TTC549 (cell line): ENCODE measurements around the gene SLC45A2.

Experiments used
- FAIRE-seq: peaks from 2 replicates; lab custom pipeline; 2012; peaks lifted over from hg19 to GRCh38; lab: Jason Lieb, UNC

Gene SLC45A2

DNA sequence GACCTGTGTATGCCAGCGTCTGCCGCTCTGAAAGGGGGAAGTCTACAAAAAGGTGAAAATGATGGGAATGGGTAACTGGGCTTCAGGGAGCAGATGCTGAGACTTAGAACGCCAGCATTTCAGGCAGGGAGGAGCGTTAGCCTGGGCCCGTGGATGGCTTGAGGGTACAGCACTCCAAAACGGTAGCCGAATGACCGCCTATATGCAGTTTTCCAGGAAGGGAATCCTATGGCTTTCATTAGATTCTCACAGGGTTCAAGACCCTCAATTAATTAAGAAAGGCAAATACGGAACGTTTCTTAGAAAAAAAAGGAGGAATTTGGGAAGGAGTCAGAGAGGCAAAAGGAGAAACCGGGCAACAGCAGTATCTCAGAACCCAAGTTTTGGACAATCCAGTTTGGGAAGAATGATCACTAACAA, 22.7 kb upstream of the SLC45A2 start:
- no peak for FAIRE-seq

DNA sequence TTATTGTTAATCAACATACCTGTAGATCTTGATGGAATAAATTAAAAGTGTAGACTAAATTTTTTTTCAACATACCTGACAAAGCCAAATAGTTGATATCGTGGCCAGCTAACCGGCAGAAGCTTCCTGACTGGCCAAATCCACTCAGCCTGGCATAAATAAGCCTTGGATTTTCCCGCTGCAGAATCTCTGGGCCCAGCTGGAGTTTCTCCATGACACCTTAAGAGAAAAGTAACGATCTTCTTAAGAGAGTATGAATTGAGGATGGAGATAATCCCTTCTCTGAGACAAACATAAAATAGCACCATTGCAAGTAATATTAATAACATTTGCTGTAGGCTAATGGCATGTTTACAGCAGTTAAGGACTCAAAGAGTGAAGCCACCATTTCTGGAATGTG, 21.2 kb upstream of the SLC45A2 start:
- no peak for FAIRE-seq

DNA sequence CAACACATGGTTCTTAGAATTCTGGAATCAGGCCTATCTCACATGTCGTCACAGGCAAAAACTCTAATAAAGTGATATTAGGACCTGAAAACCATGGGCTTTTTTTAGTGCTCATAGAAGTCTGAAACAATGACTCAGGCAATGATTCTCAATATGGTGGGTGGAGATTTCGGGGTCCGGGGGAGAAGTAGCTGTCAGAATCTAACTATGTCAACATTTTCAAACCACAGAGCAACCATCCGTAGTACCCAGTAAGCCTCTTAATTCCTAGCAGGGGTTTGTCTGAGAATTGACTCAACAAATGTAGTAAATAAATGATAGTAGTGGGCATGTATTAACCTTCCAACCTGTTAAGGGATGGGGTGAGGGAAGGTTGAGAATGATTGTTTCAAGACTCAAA, 20.7 kb upstream of the SLC45A2 start:
- no peak for FAIRE-seq

DNA sequence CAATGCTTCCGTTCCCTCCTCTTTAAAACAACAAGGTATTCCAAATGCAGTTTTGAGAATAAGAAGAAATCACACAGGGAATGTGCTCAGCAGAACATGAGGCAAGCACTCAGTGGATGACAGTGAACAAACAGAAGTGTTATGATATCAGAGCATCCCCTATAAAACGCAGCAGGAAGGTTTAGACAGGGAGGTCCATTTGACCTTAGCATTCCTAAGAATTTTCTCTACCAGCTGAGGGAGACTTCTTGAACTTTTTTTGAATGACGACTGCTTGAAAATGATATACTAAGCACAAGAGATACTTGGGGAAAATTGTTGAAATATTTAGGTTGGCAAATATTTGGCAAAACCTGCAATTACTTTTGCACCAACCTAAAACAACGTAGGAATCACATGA, 19.4 kb upstream of the SLC45A2 start:
- no peak for FAIRE-seq

DNA sequence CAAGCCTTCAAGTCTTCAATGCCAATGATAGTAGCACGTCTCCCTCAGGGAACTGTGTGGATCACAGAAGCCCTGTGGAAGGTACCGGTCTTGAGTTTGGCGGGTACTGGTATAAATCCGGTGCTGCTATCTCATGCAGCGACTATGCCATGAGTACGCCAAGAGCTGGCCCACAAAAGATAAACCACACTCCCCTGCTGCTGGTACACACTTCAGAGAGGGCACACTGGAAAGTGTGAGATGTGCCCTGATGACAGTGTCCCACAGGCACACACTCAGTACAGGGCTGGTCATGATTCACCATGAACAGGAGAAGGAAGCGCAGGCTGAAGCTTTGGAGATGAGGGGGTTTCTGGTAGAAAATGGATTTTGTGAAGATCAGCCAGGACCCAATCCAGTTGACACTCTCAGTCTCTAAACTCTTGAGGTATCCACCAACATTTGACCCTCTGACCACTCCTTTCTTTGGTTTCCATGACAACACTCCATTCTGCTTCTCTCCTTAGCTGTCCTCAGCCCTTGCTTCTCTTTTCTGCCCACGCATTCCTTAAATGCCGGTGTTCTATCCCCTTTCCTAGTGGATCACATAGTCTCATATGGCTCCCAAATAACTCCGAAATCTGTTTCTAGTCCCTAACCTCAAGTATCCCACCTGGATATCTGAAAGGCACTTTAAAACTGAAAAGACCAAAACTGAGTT, 18.3 kb upstream of the SLC45A2 start:
- no peak for FAIRE-seq

DNA sequence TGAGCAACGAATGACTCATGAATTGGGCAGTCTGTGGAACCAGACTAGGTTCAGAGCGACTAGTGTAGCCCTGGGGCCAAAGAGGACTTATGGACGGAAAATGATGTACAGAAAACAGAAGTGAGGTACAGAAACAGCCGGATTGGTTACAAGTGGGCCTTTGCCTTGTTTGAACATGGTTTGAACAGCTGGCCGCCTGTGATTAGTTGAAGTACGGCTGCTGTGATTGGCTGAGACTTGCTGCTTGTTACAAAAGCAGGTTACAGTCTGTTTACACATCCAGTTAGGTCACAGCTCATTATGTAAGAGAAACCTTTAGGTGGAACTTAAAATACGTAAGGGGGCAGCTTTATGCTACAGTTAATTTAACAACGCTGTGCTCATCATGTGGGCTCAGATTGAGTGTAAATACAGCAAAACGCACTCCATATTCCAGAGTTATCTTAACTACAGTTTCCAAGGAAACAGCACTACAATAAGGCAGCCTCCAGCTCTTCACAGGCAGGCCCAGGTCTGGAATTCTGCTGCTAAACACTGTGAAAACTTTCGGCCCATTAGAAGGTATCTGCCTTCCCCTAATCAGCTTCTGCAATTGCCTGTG, 16.8 kb upstream of the SLC45A2 start:
- no peak for FAIRE-seq

DNA sequence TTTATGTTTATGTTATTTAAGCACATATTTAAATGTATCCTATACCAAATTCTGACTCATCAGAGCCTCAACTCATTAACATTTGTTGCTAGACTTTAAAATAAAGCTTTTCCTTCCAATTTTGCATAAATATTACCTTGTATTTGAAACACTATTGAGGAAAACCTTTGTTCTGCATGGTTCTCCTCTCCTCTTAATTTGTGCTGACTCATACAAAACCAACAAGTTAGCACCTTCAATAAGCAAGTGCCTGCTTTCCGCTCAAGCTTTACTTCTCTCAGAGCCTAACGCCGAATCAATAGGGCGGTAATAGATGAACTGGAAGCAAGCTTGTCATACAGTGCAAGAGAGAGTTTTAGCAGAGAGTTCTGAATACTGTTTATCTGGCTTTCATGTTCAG, 15.5 kb upstream of the SLC45A2 start:
- FAIRE-seq: no peak

DNA sequence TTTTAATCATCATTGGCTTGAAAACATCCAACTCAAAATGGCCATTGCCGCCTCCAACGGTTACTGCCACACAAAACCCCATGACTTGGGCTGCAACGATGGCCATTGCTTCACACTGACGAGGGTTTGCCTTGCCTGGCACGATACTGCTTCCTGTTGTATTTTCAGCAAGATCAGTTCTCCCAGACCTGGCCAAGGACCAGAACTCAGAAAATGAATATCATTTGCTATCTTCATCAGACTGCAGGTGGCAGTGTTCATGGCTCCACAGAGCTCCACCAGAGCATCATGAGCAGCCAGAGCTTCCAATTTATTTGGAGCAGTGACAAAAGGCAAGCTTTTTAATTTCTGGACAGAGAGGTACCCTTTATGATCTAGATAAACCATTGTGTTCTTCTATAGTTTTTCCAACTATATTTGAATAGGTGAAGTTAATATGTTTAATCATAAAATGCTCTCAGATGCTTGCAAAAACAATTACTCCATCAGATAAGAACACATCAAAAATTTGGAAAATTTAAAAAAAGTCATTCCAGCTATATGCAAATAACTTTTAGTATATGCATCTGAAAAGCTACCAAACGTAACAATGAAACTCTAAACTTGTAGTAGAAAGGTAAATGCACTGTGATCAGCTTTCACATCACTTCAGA, 13.0 kb upstream of the SLC45A2 start:
- FAIRE-seq: no peak

DNA sequence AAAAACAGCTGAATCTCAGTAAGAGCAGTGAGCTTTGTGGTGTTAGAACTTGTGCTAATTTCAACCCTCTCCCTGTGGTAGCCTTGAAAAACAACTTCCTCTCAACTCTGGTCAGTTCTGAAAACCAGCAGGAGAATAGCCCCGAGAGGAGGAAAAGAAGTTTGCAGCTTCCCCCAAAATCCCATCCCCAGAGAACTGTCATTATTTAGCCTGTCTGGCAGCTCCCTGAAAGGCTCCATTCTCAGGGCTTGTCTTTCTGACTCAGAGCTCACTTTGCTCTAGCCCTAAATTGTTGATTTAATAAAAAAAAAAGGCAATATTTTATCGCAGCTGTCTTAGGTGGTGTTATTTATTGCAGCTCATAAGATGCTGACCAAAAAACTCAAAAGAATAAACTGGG, 11.4 kb upstream of the SLC45A2 start:
- no peak for FAIRE-seq

DNA sequence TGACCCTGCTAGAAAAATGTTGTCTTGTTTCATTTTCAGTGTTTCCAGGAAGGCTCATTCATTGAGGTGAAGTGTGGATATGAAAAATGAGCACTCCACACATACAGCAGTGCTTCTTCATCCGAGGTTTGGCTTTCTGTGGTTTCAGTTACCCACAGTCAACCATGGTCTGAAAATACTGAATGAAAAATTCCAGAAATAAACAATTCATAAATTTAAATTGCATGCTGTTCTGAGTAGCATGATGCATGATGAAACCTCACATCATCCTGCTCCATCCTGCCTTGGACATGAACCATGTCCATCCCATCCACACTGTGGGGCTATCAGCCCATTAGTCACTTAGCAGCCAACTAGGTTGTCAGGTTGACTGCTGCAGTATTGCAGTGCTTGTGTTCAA, 10.4 kb upstream of the SLC45A2 start:
- FAIRE-seq: no peak

DNA sequence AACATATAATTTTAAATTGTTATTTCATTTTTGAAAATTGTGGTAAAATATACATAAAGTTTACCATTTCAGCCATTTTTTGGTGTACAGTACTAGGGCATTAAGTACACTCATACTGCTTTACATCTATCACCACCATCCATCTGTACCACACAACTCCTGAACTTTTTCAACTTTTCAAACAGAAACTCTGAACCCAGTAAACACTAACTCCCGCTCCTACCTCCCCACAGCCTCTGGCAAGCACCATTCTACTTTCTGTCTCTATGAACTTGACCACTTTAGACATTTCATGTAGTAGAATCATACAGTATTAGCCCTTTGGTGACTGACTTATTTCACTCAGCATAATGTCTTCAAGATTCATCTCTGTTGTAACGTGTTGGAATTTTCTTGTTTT, 8.4 kb upstream of the SLC45A2 start:
- FAIRE-seq: no peak

DNA sequence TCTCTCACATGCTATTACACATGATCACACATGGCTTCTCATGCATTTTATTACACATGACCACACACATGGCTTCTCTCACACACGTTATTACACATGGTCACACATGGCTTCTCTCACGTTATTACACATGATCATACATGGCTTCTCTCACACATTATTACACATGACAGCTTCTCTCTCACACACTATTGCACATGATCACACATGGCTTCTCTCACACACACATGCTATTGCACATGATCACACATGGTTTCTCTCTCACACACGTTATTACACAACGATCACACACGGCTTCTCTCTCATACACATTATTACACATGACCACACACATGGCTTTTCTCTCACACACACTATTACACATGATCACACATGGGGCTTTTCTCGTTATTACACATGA, 954 bp upstream of the SLC45A2 start:
- FAIRE-seq: no peak

DNA sequence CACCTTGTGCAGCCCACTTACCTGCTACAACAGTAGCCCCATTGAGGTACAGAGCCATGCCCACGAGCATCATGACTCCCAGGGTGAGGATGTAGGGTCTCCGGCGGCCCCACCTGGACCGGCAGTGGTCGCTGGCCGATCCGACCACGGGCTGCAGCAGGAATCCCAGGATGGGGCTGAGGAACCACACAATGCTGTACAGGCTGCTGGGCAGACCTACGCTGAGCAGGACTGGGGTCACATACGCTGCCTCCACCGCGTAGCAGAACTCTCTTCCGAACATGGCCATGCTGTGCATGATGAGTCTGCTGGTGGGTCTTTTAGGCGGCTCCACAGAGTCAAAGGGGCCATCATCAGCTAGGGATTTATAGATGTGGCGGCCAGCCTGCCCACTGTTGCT, 315 bp downstream of the SLC45A2 start:
- FAIRE-seq: no peak

DNA sequence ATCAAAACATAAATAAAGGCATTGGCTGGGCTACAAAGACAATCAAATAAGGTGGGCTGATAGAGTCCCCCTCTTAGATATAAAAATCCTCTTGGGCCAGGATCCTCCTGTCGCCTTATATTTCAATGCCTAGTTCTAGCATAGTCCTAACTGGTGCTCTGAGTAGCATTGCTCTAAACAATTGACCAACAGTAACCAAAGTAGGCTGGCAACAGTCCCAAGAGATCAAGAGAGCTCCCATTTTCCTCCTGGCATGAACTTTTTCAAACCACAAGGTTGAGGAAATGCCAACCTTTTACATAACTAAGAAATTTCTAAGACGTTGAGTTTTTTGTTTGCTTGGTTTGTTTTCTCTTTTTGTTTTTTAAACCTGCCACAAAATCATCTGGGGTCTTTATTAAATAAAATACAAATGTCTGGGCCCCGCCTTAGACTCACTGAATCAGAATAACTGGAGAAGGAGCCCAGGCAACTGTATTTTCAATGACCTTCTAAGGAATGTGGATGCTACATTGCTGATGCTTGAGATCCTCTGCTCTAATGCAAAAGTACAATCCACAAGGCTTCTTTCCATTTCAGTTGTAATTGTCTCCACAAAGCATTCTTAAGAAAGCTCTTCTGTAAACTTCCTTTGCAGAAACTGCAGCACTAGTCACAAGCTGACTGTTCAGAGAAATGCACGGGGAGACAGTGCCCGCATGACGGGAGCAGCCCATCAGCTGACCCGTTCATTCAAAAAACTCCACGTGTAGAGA, 2.9 kb downstream of the SLC45A2 start:
- no peak for FAIRE-seq

DNA sequence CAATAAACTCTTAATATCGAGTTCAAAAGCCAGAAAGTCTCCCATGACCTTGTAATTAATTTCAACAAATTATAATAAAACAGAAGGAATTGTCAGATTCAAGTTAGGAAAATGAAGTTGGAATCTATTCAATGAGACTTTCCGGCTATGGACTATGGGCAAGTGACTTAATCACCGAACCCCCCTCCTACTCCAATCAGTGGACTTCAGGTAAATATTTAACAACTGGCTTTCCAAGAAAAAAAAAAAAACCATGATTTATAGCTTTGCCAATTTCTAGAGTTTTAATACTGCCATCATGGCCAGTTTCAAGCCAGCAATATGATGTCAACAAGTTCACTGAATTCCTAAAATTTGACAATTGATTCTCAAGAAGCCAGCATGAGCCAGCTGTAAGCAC, 4.5 kb downstream of the SLC45A2 start:
- no peak for FAIRE-seq

DNA sequence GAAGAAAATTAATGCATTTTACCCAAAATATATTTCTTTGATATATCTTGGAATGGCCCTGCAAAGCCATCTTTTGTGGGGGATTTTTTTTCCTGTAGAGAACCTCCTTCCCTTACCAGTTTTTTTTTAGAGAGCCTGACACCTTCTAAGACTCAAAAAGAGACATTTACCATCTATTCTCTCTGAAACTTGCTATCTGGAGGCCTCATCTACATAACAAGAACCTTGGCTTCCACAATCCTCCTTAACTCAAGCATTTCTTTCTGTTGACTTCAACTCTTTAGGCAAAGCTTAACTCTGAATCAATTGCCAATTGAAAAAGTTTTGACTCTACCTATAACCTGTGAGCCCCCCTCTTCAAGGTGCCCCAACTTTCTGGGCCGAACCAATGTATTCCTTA, 6.2 kb downstream of the SLC45A2 start:
- FAIRE-seq: no peak

DNA sequence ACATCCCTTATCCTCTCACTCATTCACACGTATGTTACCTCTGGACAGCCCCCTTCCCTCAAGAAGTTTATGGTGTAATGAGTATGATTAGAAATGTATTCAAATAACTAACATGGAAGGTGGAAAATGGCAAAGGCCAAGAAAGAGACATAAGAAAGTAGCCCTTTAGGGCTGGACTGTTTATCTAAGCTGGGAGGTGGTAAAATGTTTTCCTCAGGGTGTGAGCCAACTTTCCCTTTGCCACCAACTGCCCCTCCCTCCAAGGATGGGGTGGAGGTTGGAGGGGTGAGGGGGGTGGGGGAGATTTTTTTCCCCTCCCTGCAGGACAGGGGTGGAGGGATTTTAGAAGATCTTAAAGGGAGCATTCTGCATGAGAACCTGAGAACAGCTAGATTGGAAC, 8.2 kb downstream of the SLC45A2 start:
- no peak for FAIRE-seq

DNA sequence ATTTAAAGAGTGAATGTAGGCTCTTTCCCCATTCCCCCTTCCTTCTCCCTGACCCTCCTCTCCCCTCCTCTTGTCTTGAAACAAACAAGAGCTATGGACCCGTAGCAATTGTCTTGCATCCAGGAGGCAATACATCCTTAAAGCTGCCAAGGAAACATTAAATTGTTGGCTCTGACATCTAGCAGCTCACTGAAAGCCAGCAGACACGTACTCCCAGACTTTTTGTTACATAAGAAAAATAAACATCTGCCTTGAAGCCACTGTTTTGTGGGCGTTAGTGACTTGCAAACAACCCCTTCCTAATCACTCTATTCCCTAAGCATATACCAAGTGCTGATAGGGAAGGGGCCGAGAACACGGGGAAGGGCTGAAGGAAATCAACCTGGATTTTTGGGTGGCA, 8.6 kb downstream of the SLC45A2 start:
- no peak for FAIRE-seq

DNA sequence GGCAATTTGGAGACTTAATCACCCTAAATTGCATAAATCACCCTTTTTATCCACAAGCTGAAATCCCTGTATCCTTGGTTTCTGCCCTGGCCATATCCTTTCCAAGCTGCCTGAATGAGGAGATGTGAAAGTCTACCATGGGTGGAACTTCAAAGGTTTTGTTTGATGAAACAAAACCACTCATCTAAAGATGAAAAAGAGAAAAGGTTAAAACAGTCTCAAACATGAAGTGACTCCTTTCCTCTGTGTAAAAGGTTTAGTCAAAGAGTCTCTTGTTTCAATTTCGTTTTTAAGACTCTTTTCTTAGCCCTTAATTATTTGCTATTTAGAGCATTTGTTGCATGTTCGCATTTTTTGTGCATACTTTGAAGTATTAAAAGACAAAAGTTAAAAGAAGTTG, 11.2 kb downstream of the SLC45A2 start:
- FAIRE-seq: no peak

DNA sequence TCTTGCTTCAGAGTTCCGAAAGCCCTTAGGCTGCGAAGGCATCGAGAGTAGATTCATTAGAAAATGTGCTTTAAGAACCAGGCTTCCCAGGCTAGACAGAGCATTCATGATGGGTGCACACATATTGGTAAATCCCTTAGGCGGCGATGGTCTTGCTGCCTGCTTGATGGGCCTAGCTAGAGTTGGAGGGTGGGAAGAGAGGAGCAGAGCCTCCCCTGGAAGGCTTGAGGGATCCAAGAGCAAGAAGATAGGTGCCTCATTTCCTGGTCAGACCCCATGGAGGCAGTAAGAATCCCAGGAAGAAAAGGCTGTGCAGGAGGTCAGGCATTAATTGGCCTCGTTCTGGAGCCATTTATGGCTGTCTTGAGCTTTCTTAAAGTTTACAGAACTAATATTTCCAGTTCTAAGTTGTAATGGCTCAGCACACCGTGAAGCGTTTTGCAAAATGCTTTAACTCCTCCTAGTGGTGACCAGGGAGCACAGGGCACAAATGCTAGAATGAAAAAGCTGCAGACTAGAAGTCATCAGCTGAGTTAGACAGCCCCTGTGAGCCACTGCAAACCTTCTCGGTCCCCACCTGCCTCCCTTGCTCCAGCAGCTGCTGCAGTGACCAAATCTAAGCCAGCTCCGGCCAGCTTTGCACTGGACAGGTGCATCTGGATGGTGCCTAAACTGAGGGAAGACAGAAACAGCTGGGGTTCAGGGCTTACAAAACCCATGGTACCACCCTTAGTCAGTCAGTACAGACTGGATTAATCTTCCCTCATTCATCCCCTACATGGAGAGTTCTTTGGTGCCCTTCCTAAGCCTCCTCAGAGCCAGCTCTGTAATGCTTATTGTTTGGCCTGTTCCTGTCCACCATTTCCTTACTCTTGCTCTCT, 14.7 kb downstream of the SLC45A2 start:
- no peak for FAIRE-seq

DNA sequence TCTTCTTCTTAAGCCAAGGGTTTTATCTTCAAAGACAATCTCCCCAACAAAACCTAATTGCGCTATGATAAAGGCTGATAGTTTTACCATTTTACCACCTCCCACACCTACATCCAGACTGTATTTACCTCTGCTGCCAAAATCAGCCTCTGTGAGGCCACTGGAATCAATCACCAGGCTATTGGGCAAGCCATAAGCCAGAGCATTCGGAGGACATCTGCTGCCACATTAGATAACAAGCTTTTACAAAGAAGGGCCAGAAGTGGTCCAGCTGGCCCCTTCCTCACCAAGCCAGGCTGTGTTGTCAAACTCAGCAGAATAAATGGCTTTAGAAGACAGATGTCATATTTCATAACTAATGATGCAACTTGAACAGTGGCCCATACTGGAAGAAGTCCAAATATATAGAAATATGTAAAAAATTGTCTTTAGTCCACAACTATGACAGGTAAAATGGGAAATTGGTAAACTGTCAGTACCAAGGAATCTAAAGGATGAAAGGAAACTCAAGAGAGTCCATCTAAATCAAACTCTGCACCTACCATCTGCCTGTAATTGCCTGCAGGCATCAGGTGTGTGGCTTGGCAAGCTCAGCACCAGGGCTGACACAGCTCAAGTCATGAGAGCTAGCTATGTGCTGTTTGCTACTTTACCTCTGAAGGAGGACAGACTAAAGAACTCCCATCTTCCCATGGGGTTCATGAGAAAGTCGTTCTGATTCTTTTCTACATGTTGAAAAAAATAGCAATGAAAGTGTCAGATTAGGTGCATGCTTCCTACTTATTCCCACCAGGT, 16.1 kb downstream of the SLC45A2 start:
- no peak for FAIRE-seq
